Trophoblast cell (in vitro differentiated cells and primary cell): ENCODE measurements around the gene PGAP6.
A peak's percentile ranks its signal among the peaks of the same experiment; 100 is the strongest.
"Not testable (repeated sequence)": the region's sequence is repeated elsewhere in the genome, so short reads cannot be mapped to it uniquely, and the experiment has no call there.

Experiments
- DNase-seq, 2 donors: peaks; one replicate each; pipeline ENCODE4 v3.0.0-alpha.2; 2016
- H2AFZ ChIP-seq: 2 replicates; pipeline ENCODE4 v1.6.1; 2013; ENCODE audit warnings: low read length, moderate library complexity, mild to moderate bottlenecking; ENCODE audit not compliant: insufficient read depth, poor library complexity
- H2AK5ac ChIP-seq: 2 replicates; pipeline ENCODE4 v1.6.1; 2013; ENCODE audit warnings: mild to moderate bottlenecking, low read length
- H2BK120ac ChIP-seq: 2 replicates; pipeline ENCODE4 v1.6.1; 2013; ENCODE audit warnings: low read length, mild to moderate bottlenecking, moderate library complexity; ENCODE audit not compliant: insufficient read depth, poor library complexity
- H2BK12ac ChIP-seq: 2 replicates; pipeline ENCODE4 v1.6.1; 2013; ENCODE audit warnings: mild to moderate bottlenecking, low read length, moderate library complexity
- H2BK5ac ChIP-seq: 2 replicates; pipeline ENCODE4 v1.6.1; 2013; ENCODE audit warnings: low read length, low read depth, moderate library complexity, mild to moderate bottlenecking; ENCODE audit not compliant: poor library complexity
- H3K14ac ChIP-seq: 2 replicates; pipeline ENCODE4 v1.6.1; 2013; ENCODE audit warnings: mild to moderate bottlenecking, low read length
- H3K18ac ChIP-seq: 2 replicates; pipeline ENCODE4 v1.6.1; 2013; ENCODE audit warnings: mild to moderate bottlenecking, low read length
- H3K23ac ChIP-seq: 2 replicates; pipeline ENCODE4 v1.6.1; 2013; ENCODE audit warnings: low read length
- H3K27ac ChIP-seq: 2 replicates; pipeline ENCODE4 v1.5.1; 2013; ENCODE audit warnings: low read depth, mild to moderate bottlenecking, inconsistent platforms, low read length, moderate library complexity
- H3K27me3 ChIP-seq: 2 replicates; pipeline ENCODE4 v1.6.1; 2013; ENCODE audit warnings: inconsistent platforms, mild to moderate bottlenecking, low read length, moderate library complexity; ENCODE audit not compliant: insufficient read depth
- H3K36me3 ChIP-seq, 2 experiments: 1 replicate in 1 of 2; 2 replicates in 1 of 2; pipeline ENCODE4 v1.6.1; 2013; ENCODE audit warnings: low read length in 2 of 2, mild to moderate bottlenecking in 2 of 2, moderate library complexity in 1 of 2; ENCODE audit not compliant: insufficient read depth in 2 of 2, control insufficient read depth in 1 of 2
- H3K4ac ChIP-seq: 2 replicates; pipeline ENCODE4 v1.6.1; 2013; ENCODE audit warnings: low read depth, mild to moderate bottlenecking, low read length, moderate library complexity
- H3K4me1 ChIP-seq, 2 experiments: 1 replicate in 1 of 2; 2 replicates in 1 of 2; pipeline ENCODE4 v1.6.1; 2013; ENCODE audit warnings: low read length in 2 of 2, mild to moderate bottlenecking in 2 of 2, moderate library complexity in 1 of 2; ENCODE audit not compliant: insufficient read depth in 2 of 2, control insufficient read depth in 1 of 2
- H3K4me2 ChIP-seq: 2 replicates; pipeline ENCODE4 v1.6.1; 2013; ENCODE audit warnings: inconsistent platforms, mild to moderate bottlenecking, low read length, moderate library complexity
- H3K4me3 ChIP-seq: 2 replicates; pipeline ENCODE4 v1.5.1; 2013; ENCODE audit warnings: mild to moderate bottlenecking, low read depth, low read length, inconsistent platforms
- H3K79me1 ChIP-seq: one replicate; pipeline ENCODE4 v1.6.1; 2013; ENCODE audit warnings: low read length
- H3K79me2 ChIP-seq: 2 replicates; pipeline ENCODE4 v1.6.1; 2013; ENCODE audit warnings: low read length, mild to moderate bottlenecking; ENCODE audit not compliant: control insufficient read depth, insufficient read depth, poor library complexity
- H3K9ac ChIP-seq: 2 replicates; pipeline ENCODE4 v1.6.1; 2013; ENCODE audit warnings: mild to moderate bottlenecking, low read length
- H3K9me3 ChIP-seq: 2 replicates; pipeline ENCODE4 v1.6.1; 2013; ENCODE audit warnings: low read depth, mild to moderate bottlenecking, control low read depth, inconsistent platforms, low read length; ENCODE audit not compliant: insufficient read depth
- H4K12ac ChIP-seq: 2 replicates; pipeline ENCODE4 v1.6.1; 2013; ENCODE audit warnings: low read depth, mild to moderate bottlenecking, low read length, moderate library complexity
- H4K8ac ChIP-seq: 2 replicates; pipeline ENCODE4 v1.6.1; 2013; ENCODE audit warnings: low read depth, mild to moderate bottlenecking, low read length, moderate library complexity
- H4K91ac ChIP-seq: one replicate; pipeline ENCODE4 v1.6.1; 2013; ENCODE audit warnings: low read depth, mild to moderate bottlenecking, low read length, moderate library complexity
- WGBS: extraction: QIAGEN DNeasy Blood & Tissue Kit; methylation state at CpG from one replicate; pipeline ENCODE4 v1.1.7; 2013; ENCODE audit warnings: missing lambda C conversion rate; ENCODE audit not compliant: insufficient read length, insufficient coverage; ENCODE audit errors: extremely low coverage; 5-methylcytosine and 5-hydroxymethylcytosine counted together

PGAP6 gene

DNA sequence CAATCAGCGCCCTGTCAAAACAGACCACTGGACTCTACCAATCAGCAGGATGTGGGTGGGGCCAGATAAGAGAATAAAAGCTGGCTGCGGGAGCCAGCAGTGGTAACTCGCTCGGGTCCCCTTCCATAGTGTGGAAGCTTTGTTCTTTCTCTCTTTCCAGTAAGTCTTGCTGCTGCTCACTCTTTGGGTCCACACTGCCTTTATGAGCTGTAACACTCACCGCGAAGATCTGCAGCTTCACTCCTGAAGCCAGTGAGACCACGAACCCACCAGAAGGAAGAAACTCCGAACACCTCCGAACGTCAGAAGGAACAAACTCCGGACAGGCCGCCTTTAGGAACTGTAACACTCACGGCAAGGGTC, 39.8 kb downstream of the PGAP6 start:
- H3K18ac ChIP-seq, H4K8ac ChIP-seq, H4K91ac ChIP-seq, H3K27ac ChIP-seq, H3K23ac ChIP-seq, H3K9ac ChIP-seq, H3K14ac ChIP-seq, H3K79me1 ChIP-seq, H4K12ac ChIP-seq, H2BK120ac ChIP-seq, H3K9me3 ChIP-seq, DNase-seq, H3K4me3 ChIP-seq, H3K79me2 ChIP-seq, H3K4ac ChIP-seq, H2AK5ac ChIP-seq, H3K4me1 ChIP-seq, H3K27me3 ChIP-seq, H2BK5ac ChIP-seq, H2AFZ ChIP-seq, H3K4me2 ChIP-seq, H2BK12ac ChIP-seq: not testable (repeated sequence)
- H3K36me3 ChIP-seq, result peaks cover 13 to 18% of the 10 kb centered on the region in 2 experiments
- no CpG with 5 or more reads among the region's 13 CpGs for WGBS

DNA sequence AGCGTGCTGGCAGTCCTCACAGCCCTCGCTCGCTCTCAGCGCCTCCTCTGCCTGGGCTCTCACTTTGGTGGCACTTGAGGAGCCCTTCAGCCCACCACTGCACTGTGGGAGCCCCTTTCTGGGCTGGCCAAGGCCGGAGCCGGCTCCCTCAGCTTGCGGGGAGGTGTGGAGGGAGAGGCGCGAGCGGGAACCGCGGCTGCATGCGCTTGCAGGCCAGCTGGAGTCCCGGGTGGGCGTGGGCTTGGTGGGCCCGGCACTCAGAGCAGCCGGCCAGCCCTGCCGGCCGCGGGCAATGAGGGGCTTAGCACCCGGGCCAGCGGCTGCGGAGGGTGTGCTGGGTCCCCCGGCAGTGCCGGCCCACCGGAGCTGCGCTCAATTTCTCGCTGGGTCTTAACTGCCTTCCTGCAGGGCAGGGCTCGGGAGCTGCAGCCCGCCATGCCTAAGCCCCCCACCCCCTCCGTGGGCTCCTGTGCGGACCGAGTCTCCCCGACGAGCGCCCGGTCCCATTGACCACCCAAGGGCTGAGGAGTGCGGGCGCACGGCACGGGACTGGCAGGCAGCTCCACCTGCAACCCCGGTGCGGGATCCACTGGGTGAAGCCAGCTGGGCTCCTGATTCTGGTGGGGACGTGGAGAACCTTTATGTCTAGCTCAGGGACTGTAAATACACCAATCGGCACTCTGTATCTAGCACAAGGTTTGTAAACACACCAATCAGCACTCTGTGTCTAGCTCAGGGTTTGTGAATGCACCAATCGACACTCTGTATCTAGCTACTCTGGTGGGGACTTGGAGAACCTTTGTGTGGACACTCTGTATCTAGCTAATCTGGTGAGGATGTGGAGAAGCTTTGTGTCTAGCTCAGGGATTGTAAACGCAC, 40.4 kb downstream of the PGAP6 start:
- H2AFZ ChIP-seq, H3K23ac ChIP-seq, H2BK12ac ChIP-seq, DNase-seq, H3K27me3 ChIP-seq, H3K9me3 ChIP-seq, H3K18ac ChIP-seq, H3K4ac ChIP-seq, H3K9ac ChIP-seq, H4K12ac ChIP-seq, H3K4me3 ChIP-seq, H3K79me2 ChIP-seq, H3K14ac ChIP-seq, H3K27ac ChIP-seq, H3K4me1 ChIP-seq, H3K79me1 ChIP-seq, H2AK5ac ChIP-seq, H4K8ac ChIP-seq, H3K4me2 ChIP-seq, H2BK120ac ChIP-seq, H2BK5ac ChIP-seq, H4K91ac ChIP-seq: not testable (repeated sequence)
- peaks cover 13 to 18% of the 10 kb centered on the region in 2 experiments for H3K36me3 ChIP-seq
- no CpG with 5 or more reads among the region's 47 CpGs for WGBS

DNA sequence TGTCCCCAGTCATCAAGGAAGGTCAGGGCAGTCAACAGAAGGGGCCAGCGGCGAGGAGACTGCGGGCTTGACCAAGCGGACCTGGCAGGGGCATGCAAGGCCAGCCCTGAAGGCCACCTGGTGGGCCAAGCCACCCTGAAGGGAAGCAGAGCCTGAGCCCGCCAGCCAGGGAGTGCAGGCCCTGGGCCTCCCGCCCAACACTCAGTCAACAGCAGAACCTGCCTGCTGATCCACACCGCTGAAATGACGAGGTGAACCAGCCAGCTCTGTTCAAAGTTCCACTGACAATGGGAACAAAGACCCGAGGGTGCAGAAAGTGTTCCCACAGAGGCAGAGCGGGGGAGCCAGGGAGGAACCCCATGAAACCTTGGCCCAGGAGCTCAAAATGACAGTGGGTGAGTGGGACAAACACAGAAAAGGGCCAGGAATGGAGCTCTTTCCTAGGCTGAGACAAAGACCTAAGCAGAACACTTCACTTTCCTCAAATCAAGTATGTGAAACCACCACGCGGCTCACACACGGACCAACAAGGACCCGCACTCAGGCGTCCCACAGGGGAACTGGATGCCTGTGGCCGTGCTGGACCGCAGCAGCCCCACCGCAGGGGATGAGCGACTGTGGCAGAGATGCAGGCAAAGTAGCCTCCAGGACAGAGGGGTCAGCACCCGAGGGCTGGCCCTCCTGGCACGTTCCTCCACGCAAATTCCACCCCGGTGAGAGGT, 41.2 kb downstream of the PGAP6 start:
- Histone ChIP-seq H2BK5ac (no peak overlapping the region), H3K23ac (no peak overlapping the region), H3K79me1 (no peaks in the 10 kb centered on the region), H3K4me1 (no peaks in the 10 kb centered on the region), H3K79me2 (peaks cover 2% of the 10 kb centered on the region), H3K9ac (no peak overlapping the region), H2BK120ac (no peak overlapping the region), H3K27ac (no peak overlapping the region), H3K4me2 (no peak overlapping the region), H2AK5ac (no peak overlapping the region), H3K9me3 (peaks cover 3% of the 10 kb centered on the region), H4K12ac (no peak overlapping the region), H2AFZ (no peak overlapping the region), H3K36me3 (peaks cover 10 to 14% of the 10 kb centered on the region in 2 experiments), H3K4ac (no peak overlapping the region), H3K27me3 (no peaks in the 10 kb centered on the region), H4K8ac (no peak overlapping the region), H4K91ac (no peak overlapping the region), H3K4me3 (no peak overlapping the region), H2BK12ac (no peak overlapping the region), H3K14ac (no peak overlapping the region), H3K18ac (no peak overlapping the region)
- no CpG with 5 or more reads among the region's 23 CpGs for WGBS
- DNase-seq, result peak in 1 of 2 donors; percentile 47

DNA sequence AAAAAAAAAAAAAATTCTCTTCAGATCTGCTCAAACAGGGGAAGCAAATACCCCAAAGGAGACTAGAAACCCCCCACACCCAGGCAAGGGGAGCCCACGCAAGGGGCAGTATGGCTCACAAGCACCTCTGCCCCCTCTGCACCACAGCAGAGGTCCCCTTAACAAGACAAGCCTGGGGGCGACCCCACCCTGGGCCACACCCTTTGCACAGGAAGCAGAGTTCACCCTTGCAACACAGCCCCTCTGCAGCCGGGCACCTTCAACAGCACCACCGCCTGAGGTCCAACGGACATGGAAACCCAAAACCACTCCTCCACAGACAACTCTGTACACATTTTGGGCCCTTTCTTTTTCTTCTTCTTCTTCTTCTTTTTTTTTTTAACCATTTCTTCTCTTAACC, 42.1 kb downstream of the PGAP6 start:
- H2BK120ac ChIP-seq, result no peak overlapping the region
- no peaks in the 10 kb centered on the region for H3K79me2 ChIP-seq
- H3K36me3 ChIP-seq, result peaks cover 5 to 7% of the 10 kb centered on the region in 2 experiments
- no peak overlapping the region for H2AFZ ChIP-seq
- H4K12ac ChIP-seq, result no peak overlapping the region
- H4K8ac ChIP-seq, result no peak overlapping the region
- no CpG with 5 or more reads among the region's 5 CpGs for WGBS
- H3K4me1 ChIP-seq, result peaks cover 0 to 4% of the 10 kb centered on the region in 2 experiments
- no peak overlapping the region for H2BK5ac ChIP-seq
- no peak overlapping the region for H4K91ac ChIP-seq
- no peak overlapping the region for H3K14ac ChIP-seq
- H3K79me1 ChIP-seq, result no peaks in the 10 kb centered on the region
- H3K9me3 ChIP-seq, result peaks cover 3% of the 10 kb centered on the region
- H3K4me3 ChIP-seq, result no peak overlapping the region
- peak overlapping the region; percentile 17 for H3K4ac ChIP-seq
- H2BK12ac ChIP-seq, result no peak overlapping the region
- H3K9ac ChIP-seq, result no peak overlapping the region
- no peak for DNase-seq
- H3K4me2 ChIP-seq, result no peak overlapping the region
- H2AK5ac ChIP-seq, result no peak overlapping the region
- no peak overlapping the region for H3K27ac ChIP-seq
- H3K18ac ChIP-seq, result no peak overlapping the region
- no peak overlapping the region for H3K23ac ChIP-seq
- no peaks in the 10 kb centered on the region for H3K27me3 ChIP-seq
